ENCODE measurements around the gene SEMA3C.

Gene SEMA3C

DNA sequence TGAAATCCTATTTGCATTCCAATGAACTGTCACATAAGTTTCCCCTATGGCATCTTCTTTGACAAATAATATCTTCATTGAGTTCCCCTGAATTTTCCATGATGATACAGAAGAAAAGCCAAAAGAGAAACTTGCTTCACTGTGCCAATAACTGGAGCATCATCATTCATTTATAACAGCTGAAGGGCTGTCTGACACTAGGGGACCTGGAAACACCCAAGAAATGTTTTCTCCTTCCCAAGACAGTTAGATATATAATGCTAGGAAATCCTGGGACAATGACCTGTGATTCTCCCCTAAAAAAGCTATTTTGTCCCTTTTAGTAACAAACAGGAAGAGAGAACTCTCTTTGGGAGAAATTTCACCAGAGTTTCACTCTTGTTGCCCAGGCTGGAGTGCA is 133.6 kb downstream of the SEMA3C start:
- no peak overlapping the region for H3K27ac ChIP-seq (replicated peaks)
- H3K27me3 ChIP-seq (ENCODE audit: insufficient read depth, poor library complexity, severe bottlenecking) = no peaks in the 10 kb centered on the region
- TF ChIP-seq SPI1 (IDR thresholded peaks at IDR 0.05; ENCODE audit: borderline replicate concordance, low read depth) = no peak
- TF ChIP-seq POLR2AphosphoS5 (IDR thresholded peaks at IDR 0.05; ENCODE audit: low read depth) = no peak
- TF ChIP-seq, protein P1, sequence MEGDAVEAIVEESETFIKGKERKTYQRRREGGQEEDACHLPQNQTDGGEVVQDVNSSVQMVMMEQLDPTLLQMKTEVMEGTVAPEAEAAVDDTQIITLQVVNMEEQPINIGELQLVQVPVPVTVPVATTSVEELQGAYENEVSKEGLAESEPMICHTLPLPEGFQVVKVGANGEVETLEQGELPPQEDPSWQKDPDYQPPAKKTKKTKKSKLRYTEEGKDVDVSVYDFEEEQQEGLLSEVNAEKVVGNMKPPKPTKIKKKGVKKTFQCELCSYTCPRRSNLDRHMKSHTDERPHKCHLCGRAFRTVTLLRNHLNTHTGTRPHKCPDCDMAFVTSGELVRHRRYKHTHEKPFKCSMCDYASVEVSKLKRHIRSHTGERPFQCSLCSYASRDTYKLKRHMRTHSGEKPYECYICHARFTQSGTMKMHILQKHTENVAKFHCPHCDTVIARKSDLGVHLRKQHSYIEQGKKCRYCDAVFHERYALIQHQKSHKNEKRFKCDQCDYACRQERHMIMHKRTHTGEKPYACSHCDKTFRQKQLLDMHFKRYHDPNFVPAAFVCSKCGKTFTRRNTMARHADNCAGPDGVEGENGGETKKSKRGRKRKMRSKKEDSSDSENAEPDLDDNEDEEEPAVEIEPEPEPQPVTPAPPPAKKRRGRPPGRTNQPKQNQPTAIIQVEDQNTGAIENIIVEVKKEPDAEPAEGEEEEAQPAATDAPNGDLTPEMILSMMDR (IDR thresholded peaks at IDR 0.05; ENCODE audit: insufficient read depth, low read length) = no peak
- no peak for TF ChIP-seq GABPA (IDR thresholded peaks at IDR 0.05; ENCODE audit: low read depth)
- TF ChIP-seq, protein P2, sequence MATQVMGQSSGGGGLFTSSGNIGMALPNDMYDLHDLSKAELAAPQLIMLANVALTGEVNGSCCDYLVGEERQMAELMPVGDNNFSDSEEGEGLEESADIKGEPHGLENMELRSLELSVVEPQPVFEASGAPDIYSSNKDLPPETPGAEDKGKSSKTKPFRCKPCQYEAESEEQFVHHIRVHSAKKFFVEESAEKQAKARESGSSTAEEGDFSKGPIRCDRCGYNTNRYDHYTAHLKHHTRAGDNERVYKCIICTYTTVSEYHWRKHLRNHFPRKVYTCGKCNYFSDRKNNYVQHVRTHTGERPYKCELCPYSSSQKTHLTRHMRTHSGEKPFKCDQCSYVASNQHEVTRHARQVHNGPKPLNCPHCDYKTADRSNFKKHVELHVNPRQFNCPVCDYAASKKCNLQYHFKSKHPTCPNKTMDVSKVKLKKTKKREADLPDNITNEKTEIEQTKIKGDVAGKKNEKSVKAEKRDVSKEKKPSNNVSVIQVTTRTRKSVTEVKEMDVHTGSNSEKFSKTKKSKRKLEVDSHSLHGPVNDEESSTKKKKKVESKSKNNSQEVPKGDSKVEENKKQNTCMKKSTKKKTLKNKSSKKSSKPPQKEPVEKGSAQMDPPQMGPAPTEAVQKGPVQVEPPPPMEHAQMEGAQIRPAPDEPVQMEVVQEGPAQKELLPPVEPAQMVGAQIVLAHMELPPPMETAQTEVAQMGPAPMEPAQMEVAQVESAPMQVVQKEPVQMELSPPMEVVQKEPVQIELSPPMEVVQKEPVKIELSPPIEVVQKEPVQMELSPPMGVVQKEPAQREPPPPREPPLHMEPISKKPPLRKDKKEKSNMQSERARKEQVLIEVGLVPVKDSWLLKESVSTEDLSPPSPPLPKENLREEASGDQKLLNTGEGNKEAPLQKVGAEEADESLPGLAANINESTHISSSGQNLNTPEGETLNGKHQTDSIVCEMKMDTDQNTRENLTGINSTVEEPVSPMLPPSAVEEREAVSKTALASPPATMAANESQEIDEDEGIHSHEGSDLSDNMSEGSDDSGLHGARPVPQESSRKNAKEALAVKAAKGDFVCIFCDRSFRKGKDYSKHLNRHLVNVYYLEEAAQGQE (IDR thresholded peaks at IDR 0.05; ENCODE audit: insufficient replicate concordance, low read depth) = no peak
- DNase-seq (ENCODE audit: low read depth in 1 of 2, low spot score in 1 of 2) = no peak
- no peak overlapping the region for H3K4me3 ChIP-seq (replicated peaks; ENCODE audit: insufficient read depth, low read length)

DNA sequence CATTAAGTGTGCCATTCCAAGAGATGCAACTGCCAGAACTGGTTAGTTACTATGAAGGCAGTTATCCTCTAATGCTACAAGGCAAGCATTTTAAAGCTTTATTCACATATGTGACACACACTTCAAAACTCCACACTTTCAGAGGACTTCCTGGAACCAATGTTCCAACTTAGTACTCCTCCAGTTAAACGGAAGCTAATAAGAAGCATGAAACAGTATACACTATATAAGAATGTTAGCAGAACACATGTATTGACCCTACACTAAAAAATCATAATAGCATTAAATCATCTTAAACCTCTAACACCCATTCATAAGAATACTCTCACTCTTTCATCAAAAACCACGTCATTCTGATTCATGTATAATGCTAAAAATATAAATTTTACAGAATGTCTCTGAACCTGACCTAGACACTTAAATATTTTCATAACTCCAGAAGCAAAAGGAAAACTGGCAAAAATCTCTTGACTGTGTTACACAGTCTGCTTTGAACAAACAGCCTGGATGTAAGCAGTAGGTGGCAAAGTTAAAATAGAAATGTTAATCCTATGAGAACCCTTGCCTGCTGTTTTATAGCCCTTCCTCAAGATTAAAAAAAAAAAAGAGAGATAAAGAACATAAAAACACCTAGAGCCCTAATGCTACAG is 135.0 kb downstream of the SEMA3C start:
- H3K27ac ChIP-seq (replicated peaks) = no peak overlapping the region
- no peak overlapping the region for H3K4me3 ChIP-seq (replicated peaks; ENCODE audit: insufficient read depth, low read length)
- TF ChIP-seq, protein P1 (IDR thresholded peaks at IDR 0.05; ENCODE audit: insufficient read depth, low read length) = no peak
- TF ChIP-seq, protein P2 (IDR thresholded peaks at IDR 0.05; ENCODE audit: insufficient replicate concordance, low read depth) = no peak
- TF ChIP-seq SPI1 (IDR thresholded peaks at IDR 0.05; ENCODE audit: borderline replicate concordance, low read depth) (no peak), POLR2AphosphoS5 (IDR thresholded peaks at IDR 0.05; ENCODE audit: low read depth) (no peak), GABPA (IDR thresholded peaks at IDR 0.05; ENCODE audit: low read depth) (no peak)
- DNase-seq (ENCODE audit: low read depth in 1 of 2, low spot score in 1 of 2) = no peak
- no peaks in the 10 kb centered on the region for H3K27me3 ChIP-seq (ENCODE audit: insufficient read depth, poor library complexity, severe bottlenecking)

GRCh38 chr7:80783186-80783677 is 135.6 kb downstream of the SEMA3C start:
- H3K4me3 ChIP-seq (replicated peaks; ENCODE audit: insufficient read depth, low read length) = no peak overlapping the region
- no peak overlapping the region for H3K27ac ChIP-seq (replicated peaks)
- TF ChIP-seq SPI1 (IDR thresholded peaks at IDR 0.05; ENCODE audit: borderline replicate concordance, low read depth) (no peak), POLR2AphosphoS5 (IDR thresholded peaks at IDR 0.05; ENCODE audit: low read depth) (no peak), GABPA (IDR thresholded peaks at IDR 0.05; ENCODE audit: low read depth) (no peak)
- TF ChIP-seq, protein P1 (IDR thresholded peaks at IDR 0.05; ENCODE audit: insufficient read depth, low read length) = no peak
- TF ChIP-seq, protein P2 (IDR thresholded peaks at IDR 0.05; ENCODE audit: insufficient replicate concordance, low read depth) = no peak
- no peak for DNase-seq (ENCODE audit: low read depth in 1 of 2, low spot score in 1 of 2)
- H3K27me3 ChIP-seq (ENCODE audit: insufficient read depth, poor library complexity, severe bottlenecking) = no peaks in the 10 kb centered on the region
